Heart left ventricle (tissue), 13 donors: ENCODE measurements around the gene ENOX1.

Experiments
- CTCF ChIP-seq, 12 donors: fragments of 200-600 bp; sonication (generic) in 4 of 12; IDR thresholded peaks; one replicate each; pipeline versions ENCODE4 v1.5.0 to v1.8.0; 2018 to 2022; ENCODE audit warnings: antibody characterized with exemption in 12 of 12, mild to moderate bottlenecking in 5 of 12
- POLR2A ChIP-seq, 2 donors: fragments of 450-650 bp; IDR thresholded peaks; one replicate each; pipeline ENCODE4 v1.6.1; 2017; ENCODE audit warnings: antibody characterized with exemption in 2 of 2, mild to moderate bottlenecking in 2 of 2, moderate library complexity in 2 of 2
- donor health status: ischemic (EF 13 %, LVEDD 7.1; RV severe dilation, severe dysfunction).
- donor health status: DM: no; HTN: yes; CAD: no.
- donor health status: DM: no; HTN: no; CAD: no.
- donor health status: ischemic (EF 25% LVEDD 6.9; RV normal size, moderate dysfunction).
- donor health status: ischemic (EF 25% LVEDD 5.7; RV mildly dilated, moderate dysfunction).
- donor health status: ischemic (EF 35%, LVEDD 5.7; RV mildly dilated, moderate dysfunction).
- donor health status: nonischemic (EF 11% LVEDD 7.7; RV severe dilation, severe dysfunction).
- donor health status: DM: yes; HTN: yes; CAD: no.
- donor health status: PGD.
- donor health status: ischemic (EF 29% LVEDD 5.4; RV normal size, mild dysfunction).
- donor health status: nonischemic (EF 23%, LVEDD 6.1; RV moderate dilation, normal function).

DNA sequence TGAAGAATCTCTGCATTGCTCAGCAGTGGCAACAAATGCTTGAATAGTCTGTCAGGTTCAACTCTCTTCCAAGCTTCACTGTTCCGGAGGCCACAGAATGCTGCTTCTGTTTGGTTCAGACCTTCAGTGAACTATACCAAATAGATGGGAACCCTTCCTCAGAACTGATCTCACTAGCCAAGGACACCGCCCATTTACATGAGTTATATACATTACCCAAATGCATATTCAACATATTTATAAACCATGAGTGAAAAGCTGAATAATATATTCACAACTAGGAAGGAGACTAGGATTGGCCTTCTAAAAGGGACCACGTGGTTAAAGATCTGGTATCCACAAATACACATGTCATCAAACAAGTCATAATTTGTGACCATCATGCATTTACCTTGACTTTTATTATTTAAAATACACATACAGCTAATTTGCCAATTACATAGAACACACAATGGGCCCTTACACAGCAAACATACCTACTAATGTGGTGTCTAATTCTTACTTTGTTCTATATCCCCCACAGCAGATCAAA lies 49.3 kb downstream of the ENOX1 start:
- TF ChIP-seq CTCF (IDR thresholded peaks at IDR 0.05) (no peak), POLR2A (IDR thresholded peaks at IDR 0.05) (no peak)
